Measurements from ENCODE around the gene TLR9. TPM values are rescaled to one million over a fixed set of nuclear protein-coding genes. Genes with fewer than 3 reads are reported as not detected.

The TLR9 gene
- total and polyA plus RNA-seq, 11 donors, result 0.04 to 0.65 (median 0.22) TPM; not detected in 1

DNA sequence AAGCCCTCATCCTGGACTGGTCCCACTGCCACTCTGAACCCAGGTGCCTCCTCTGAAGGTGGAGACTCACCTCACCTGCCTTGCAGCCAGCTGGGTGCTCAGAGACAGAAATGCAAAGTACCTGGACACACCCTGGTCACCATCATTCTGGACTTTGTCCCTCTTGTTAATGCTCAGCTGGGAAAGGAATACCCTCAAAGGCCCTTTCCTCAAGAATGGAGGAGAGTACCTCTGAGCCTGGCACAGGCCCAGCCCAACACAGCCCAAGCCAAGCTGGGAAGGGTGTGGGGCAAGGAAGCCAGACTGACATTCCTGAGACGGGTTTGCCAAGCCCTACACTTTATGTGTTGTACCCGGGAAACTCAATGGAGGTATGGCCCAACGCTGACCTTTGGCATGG is 28.5 kb downstream of the TLR9 start:
- DNase-seq (peak in 1 of 5 donors; percentile 52), ATAC-seq (peak in 1 of 4 donors; percentile 1)
- TF ChIP-seq, protein P1, sequence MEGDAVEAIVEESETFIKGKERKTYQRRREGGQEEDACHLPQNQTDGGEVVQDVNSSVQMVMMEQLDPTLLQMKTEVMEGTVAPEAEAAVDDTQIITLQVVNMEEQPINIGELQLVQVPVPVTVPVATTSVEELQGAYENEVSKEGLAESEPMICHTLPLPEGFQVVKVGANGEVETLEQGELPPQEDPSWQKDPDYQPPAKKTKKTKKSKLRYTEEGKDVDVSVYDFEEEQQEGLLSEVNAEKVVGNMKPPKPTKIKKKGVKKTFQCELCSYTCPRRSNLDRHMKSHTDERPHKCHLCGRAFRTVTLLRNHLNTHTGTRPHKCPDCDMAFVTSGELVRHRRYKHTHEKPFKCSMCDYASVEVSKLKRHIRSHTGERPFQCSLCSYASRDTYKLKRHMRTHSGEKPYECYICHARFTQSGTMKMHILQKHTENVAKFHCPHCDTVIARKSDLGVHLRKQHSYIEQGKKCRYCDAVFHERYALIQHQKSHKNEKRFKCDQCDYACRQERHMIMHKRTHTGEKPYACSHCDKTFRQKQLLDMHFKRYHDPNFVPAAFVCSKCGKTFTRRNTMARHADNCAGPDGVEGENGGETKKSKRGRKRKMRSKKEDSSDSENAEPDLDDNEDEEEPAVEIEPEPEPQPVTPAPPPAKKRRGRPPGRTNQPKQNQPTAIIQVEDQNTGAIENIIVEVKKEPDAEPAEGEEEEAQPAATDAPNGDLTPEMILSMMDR (IDR thresholded peaks at IDR 0.05), result no peak
- TF ChIP-seq POLR2A (IDR thresholded peaks at IDR 0.05), result no peak
- Histone ChIP-seq H3K27ac (peak overlapping the region in 11 of 12 donors; percentile 73 to 96 (median 91)), H3K36me3 (peaks cover 0 to 29% (median 26%) of the 10 kb centered on the region in 9 donors), H3K4me3 (peak overlapping the region in 1 of 12 donors; percentile 97), H3K4me1 (peaks cover 8 to 64% (median 52%) of the 10 kb centered on the region in 12 donors), H3K9me3 (no peaks in the 10 kb centered on the region), H3K27me3 (no peaks in the 10 kb centered on the region)
- WGBS, 4 donors, result 50 to 70% (median 55%) methylated on average over 3 of the region's 3 CpGs
- intact Hi-C loops (cut with DNase I), result loop anchor here in 6 of 10 donors (1.0 to 5.0 kb wide), 5 partner anchors 35 to 45 kb away; partner anchors contain the start of gene POC1A (in 4 of the 6)

DNA sequence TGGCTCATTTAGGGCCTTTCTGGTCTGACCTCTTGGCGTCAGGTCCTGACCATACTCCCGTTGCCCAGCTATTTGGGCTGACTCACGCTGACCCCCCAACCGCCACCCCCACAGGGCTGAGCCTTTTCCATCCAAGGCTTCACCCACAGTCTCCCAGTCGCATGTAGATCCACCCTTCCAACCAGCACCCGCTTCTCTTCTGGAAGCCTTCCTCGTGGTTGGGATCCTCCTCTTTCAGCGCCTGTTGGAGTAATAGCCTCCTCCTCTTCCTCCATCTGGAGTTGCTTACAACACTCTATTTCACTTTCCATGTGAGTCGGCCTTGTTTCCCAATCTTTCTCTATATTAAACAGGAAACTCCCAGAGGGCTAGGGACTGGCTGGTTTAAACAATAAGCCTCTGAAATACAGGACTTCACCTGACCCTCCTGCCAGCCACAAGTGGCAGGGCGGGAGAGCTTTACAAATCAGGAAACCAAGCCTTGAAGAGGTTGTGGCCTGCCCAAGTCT is 29.6 kb downstream of the TLR9 start:
- Histone ChIP-seq H3K9me3 (no peaks in the 10 kb centered on the region), H3K27me3 (no peaks in the 10 kb centered on the region), H3K4me1 (peaks cover 5 to 57% (median 42%) of the 10 kb centered on the region in 12 donors), H3K36me3 (peaks cover 0 to 18% (median 15%) of the 10 kb centered on the region in 9 donors), H3K4me3 (no peak overlapping the region), H3K27ac (peak overlapping the region; percentile 55 to 96 (median 86))
- DNase-seq (peak in 1 of 5 donors; percentile 51), ATAC-seq (peak in 3 of 4 donors; percentile 9 to 29 (median 9))
- intact Hi-C loops (cut with DNase I), result loop anchor here in 5 of 10 donors (2.0 to 5.0 kb wide), 4 partner anchors 34 to 44 kb away; partner anchors contain the start of gene POC1A (in 3 of the 5)
- TF ChIP-seq POLR2A (IDR thresholded peaks at IDR 0.05), result no peak
- TF ChIP-seq, protein P1 (IDR thresholded peaks at IDR 0.05), result no peak
- WGBS, 4 donors, result 55 to 70% (median 65%) methylated on average over 10 of the region's 10 CpGs

DNA sequence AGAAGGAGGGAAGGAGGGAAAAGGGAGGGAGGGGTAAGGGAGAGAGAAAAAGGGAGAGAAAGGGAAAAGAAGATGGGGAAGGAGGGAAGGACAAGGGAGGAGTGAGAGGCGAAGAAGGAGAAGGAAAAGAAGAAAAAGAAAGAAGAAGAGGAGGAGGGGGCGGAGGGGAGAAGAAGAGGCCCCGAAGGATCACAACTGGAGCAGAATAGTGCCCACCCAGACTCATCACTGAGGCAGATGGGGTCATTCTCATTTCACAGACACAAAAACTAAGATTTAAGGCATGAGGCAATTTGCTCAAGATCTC is 30.2 kb downstream of the TLR9 start:
- Histone ChIP-seq H3K4me3 (no peak overlapping the region), H3K4me1 (peaks cover 5 to 57% (median 41%) of the 10 kb centered on the region in 12 donors), H3K36me3 (peaks cover 0 to 14% (median 11%) of the 10 kb centered on the region in 9 donors), H3K27me3 (no peaks in the 10 kb centered on the region), H3K9me3 (no peaks in the 10 kb centered on the region), H3K27ac (peak overlapping the region in 9 of 12 donors; percentile 73 to 96 (median 91))
- intact Hi-C loops (cut with DNase I), result loop anchor here in 4 of 10 donors (5.0 kb wide), 3 partner anchors 33 to 43 kb away; partner anchors contain the start of gene POC1A (in 2 of the 4)
- ATAC-seq, result no peak
- no peak for DNase-seq
- WGBS, 4 donors, result 86 to 94% (median 91%) methylated on average over 3 of the region's 3 CpGs
- TF ChIP-seq POLR2A (IDR thresholded peaks at IDR 0.05), result no peak
- TF ChIP-seq, protein P1 (IDR thresholded peaks at IDR 0.05), result no peak

DNA sequence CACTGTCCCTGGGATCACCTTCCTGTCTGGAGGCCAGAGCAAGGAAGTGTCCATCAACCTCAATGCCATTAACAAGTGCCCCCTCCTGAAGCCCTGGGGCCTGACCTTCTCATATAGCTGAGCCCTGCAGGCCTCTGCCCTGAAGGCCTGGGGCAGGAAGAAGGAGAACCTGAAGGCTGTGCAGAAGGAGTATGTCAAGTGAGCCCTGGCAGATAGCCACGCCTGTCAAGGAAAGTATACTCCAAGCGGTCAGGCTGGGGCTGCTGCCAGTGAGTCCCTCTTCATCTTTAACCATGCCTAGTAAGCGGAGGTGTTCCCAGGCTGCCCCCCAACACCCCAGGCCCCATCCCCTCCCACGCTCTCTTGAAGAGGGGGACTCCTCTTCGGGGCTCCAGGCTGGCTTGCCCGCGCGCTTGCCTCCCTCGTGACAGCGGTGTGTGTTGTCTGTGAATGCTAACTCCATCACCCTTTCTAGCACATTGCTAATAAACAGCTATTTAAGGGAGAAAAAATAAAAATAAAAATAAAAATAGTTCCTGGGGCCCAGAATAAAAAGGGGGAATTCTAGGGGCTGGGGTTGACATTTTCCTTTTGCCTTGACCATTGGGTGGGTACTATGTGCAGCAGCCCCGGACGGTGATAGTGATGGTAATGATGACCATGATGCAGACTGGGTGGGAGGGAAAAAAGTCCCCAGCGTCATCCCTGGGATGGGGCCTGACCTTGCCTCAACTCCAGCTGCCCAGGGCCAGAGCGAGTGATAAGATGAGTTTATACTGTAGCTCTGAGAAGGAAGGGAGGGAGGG is 30.8 kb downstream of the TLR9 start:
- ATAC-seq (no peak), DNase-seq (peak in 3 of 5 donors; percentile 45 to 80 (median 59))
- Histone ChIP-seq H3K27ac (peak overlapping the region in 2 of 12 donors; percentile 91 to 96), H3K36me3 (peaks cover 0 to 8% (median 5%) of the 10 kb centered on the region in 9 donors), H3K9me3 (no peaks in the 10 kb centered on the region), H3K4me3 (no peak overlapping the region), H3K27me3 (no peaks in the 10 kb centered on the region), H3K4me1 (peaks cover 0 to 57% (median 41%) of the 10 kb centered on the region in 12 donors)
- TF ChIP-seq POLR2A (IDR thresholded peaks at IDR 0.05), result no peak
- TF ChIP-seq, protein P1 (IDR thresholded peaks at IDR 0.05), result no peak
- 78 to 84% (median 80%) methylated on average over 13 to 14 of the region's 14 CpGs for WGBS, 4 donors
- intact Hi-C loops (cut with DNase I), result loop anchor here in 5 of 10 donors (5.0 kb wide), 3 partner anchors 32 to 42 kb away; partner anchors contain the start of gene POC1A (in 2 of the 5)
